Sciatic nerve (tissue), 2 donors: Measurements from ENCODE around the gene AGAP1. TPM values are rescaled to one million over a fixed set of nuclear protein-coding genes. Genes with fewer than 3 reads are reported as not detected.

Source experiments
- ATAC-seq: fragments of 200-7000 bp; cut with Tn5 transposase; one replicate; pipeline ENCODE4 v1.9.1; 2020; ENCODE audit warnings: mild to moderate bottlenecking, moderate library complexity
- DNase-seq: peaks from one replicate; pipeline ENCODE4 v3.0.0-alpha.2; 2020; ENCODE audit warnings: low spot score
- intact Hi-C: fragments of 100-400 bp; cut with DNase I; formaldehyde crosslinking; loops from one replicate; pipeline ENCODE4 v1.14.2; 2022
- total RNA-seq: library from RNA; stranded (reverse); fragmentation: NEBNext Ultra II Directional; extraction: Animal tissue kit (Norgen Biotek cat#: 25700); gene quantifications from one replicate; pipeline ENCODE4 v1.2.1, GENCODE V29; 2021
- donor health status: DM: no; HTN: no; CAD: no.
- donor health status: DM: no; HTN: no; CAD: no.

The AGAP1 gene
- total RNA-seq, 1 donor from 2014 or later, result 62.9 TPM

DNA sequence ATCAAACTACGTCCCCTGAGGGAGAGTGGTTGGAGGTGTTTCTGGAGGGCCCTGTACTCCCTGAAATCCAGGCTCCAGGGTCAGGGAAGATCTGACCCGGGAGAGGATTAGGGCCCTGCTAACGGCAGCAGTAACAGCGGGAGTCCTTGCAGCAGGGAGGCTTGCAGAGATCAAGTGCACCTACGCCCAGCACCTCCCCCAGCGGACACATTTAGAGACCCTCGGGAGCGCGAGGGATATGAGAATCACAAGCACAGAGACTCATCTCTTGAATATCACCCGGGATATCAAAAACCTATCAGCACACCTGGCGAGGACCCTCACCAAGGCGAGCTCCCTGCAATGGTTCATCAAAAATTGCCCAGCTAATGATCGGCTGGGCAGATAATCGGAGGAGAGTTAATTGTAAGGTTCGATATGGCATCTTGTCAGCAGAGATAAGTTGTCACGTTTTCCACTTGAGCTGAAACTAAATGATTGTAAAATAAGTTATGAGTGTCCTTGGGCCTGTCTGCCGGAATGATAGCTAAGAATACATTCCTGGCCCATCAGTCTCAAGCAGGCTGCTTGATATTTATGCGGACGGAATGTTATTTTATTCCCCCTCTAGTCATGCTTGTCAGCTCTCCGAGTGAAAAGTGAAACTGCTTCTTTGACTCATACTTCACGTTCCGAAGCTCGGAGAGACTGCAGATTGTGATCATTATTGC, 464.5 kb downstream of the AGAP1 start:
- DNase-seq, result peak; percentile 46
- no peak for ATAC-seq
- intact Hi-C loops, result no loop called here

DNA sequence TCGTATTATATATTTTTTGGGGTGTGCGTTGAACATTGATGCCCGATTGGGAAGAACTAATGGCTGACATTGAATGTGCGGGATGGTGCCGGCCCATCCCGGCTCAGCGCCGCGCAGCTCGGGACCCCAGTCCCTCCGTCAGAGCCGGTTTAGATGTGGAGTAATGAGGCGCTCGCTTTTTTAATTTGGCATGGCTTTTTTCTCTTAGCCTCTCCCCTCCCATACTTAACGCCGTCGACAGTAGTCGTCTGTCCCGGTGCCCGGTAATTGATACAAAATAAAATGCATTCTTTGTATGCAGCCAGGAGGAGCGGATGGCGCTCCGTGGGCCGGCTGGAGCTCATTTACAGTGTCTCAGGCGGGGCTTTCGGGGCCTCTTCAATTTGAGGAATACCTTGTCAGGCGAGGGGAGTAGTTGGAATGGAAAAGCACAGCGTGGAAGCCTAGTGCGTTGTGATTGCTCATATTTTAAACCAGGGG, 465.1 kb downstream of the AGAP1 start:
- ATAC-seq (no peak), DNase-seq (peak; percentile 25)
- intact Hi-C loops, result no loop called here

DNA sequence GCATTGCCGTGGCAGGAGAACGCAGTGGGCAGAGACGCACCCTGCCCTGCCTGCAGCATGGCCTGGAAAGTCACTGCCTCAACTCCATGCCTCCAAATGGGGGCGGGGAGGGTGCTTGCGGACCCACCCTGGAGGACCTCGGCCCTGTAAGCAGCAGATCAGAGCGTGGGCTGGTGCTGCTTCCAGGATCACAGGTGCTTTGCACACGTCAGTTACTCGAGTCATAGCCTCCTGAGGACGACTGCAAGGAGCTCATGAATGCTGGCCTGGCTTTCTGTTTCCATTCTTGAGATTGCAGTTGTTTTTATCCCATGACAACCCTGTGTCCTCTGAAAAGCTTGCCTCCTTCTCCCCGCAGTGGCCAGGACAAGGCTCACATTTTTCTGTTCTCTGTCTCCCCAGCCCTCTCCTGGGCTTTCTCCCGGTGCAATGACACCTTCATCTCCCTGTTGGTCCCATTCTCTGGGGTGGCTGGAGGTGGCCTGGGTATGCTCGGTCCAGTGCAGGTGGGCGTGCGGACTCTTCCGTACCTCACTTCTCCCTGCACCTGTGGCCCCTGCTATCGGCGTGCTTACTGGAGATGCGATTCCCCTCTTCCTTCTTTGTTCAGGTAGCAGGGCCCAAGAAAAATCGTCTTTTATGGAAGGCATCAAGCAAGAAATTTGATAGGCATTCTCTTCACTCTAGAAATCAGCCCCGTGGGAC, 466.3 kb downstream of the AGAP1 start:
- intact Hi-C loops, result no loop called here
- ATAC-seq, result no peak
- DNase-seq, result peak; percentile 25

DNA sequence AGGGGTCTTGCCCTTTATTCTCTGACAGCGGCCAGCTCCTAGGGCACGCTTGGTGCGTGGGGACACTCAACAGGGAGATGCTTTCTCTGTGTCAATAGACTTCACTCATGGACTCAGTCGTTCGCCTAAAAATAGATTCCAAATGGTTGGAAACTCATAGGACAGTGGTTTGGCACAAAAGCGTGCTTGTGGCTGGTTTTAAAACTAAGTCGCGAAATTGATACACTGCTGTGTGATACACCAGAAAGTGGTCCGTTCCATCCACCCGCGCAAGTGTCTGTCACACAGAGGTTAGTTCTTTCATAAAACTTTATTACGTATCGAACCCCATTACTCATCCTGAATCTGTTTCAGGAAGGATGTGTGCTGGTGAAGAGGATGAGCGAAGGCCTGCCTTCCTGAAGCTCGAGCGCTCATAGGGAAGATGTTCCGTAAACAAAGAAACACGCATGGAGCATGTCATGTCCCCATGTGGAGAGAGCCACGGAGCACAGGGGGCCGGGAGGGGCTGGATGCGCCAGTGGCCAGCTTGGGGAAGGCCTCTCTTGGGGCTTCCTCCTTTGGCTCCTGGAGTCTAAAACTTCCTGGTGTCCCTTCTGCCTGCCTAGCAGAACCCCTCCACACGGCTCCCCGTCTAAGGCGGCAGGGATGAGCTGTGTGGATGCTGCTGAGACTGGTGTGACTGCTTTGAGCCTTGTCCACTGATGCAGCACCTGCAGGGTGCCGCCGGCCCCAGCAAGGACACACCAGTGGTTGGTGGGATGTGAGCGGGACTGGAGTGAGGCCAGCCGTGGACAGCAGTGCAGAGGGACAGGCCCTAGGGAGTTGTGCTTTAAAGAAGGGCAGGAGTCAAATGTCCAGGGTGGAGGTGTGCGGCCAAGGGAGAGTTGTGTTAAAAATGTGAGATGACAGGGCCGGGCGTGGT, 467.1 kb downstream of the AGAP1 start:
- DNase-seq, result peak; percentile 41
- intact Hi-C loops, result no loop called here
- ATAC-seq, result no peak

DNA sequence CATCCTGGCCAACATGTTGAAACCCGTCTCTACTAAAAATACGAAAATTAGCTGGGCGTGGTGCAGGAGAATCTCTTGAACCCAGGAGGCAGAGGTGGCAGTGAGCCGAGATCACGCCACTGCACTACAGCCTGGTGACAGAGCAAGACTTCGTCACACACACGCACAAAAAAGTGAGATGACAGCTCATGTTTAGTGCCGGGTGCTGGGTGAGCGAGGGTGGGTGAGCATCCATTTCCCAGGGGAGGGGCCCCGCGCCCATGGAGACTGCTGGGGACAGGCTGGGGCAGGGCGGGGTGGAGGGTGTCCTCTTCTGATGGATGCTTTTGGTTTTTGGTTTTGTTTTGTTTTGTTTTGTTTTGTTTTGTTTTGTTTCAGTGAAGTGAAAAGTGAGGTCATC, 467.9 kb downstream of the AGAP1 start:
- DNase-seq (no peak), ATAC-seq (no peak)
- intact Hi-C loops, result no loop called here

DNA sequence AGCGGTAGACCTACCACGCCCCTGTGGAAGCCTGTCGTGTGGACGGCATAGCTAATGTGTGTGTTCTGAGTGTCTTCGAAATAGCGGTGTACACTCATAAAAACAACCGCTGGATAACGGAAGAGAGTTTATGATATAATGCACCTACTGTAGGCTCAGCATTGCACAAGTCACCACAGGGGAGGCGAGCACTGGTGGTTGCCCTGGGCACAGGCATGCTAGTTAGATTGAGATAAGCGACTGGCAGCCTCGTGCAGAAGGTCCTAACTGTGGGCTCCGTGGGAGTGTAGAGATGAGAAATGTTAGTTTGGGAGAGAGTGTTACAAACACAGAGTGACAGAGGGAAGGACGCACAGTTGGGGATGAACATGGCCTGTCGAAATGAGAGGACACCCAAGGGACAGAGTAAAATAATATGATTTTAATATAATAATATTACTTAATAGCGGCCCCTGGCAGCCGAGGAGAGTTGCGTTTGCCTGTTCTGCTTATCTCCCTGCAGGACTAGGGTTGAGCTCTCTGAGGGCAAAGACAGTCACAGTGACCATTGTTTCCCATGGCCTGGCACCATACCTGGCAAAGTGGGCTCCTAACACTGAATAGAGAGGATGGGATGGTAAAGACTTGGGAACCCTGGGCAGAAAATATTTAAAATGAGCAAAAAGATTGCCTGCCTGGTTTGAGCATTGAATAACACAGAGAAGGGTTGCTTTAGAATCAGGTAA, 470.2 kb downstream of the AGAP1 start:
- peak; percentile 33 for DNase-seq
- ATAC-seq, result no peak
- intact Hi-C loops, result no loop called here

DNA sequence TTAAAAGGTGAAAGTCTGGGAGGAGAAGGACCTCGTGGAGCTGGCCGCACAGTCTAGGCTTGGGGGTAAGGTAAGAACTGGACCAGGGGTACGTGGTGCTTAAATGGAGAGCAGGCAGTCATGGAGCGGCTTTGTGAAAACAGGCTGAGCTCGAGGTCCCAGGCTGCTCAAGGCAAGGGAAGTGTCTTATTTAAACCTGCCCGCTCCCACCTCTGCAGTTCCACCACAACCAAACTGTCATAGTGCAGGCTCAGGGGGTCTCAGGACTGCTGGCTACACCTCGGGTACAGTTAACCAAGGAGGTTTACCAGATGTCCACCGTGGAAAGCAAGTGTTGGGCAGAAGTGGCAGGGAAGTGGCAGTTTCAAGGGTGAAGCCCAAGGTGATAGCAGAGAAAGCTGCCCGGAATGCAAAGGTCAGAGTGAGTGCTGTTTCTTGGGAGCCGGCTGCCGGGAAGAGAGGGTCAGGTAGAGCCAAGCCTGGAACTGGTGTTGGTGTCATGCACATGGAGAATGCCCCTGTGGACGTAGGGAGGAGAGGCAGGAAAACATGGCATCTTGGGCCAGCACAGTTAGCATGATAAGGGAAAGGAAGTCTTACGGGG, 471.0 kb downstream of the AGAP1 start:
- ATAC-seq (no peak), DNase-seq (peak; percentile 28)
- intact Hi-C loops, result no loop called here

DNA sequence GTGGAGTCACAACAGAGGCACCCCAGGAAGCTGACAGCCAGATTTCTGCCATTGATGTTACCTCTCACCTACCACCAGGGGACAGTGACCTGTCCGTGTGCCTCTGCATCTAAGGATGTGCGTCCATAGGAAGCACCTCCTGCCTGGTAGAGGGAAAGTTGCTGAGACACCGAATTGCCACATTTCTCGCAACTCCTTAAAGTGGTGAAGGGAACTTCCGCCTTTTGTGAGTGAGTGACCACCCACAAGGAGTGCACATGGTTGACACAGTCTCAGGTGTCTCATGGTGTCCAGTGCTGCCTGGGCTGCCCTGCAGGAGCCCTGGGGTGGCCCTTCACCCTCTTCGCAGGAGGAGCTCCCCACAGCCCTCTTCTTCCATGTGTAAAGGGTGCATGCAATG, 472.6 kb downstream of the AGAP1 start:
- ATAC-seq (no peak), DNase-seq (peak; percentile 15)
- intact Hi-C loops, result no loop called here

DNA sequence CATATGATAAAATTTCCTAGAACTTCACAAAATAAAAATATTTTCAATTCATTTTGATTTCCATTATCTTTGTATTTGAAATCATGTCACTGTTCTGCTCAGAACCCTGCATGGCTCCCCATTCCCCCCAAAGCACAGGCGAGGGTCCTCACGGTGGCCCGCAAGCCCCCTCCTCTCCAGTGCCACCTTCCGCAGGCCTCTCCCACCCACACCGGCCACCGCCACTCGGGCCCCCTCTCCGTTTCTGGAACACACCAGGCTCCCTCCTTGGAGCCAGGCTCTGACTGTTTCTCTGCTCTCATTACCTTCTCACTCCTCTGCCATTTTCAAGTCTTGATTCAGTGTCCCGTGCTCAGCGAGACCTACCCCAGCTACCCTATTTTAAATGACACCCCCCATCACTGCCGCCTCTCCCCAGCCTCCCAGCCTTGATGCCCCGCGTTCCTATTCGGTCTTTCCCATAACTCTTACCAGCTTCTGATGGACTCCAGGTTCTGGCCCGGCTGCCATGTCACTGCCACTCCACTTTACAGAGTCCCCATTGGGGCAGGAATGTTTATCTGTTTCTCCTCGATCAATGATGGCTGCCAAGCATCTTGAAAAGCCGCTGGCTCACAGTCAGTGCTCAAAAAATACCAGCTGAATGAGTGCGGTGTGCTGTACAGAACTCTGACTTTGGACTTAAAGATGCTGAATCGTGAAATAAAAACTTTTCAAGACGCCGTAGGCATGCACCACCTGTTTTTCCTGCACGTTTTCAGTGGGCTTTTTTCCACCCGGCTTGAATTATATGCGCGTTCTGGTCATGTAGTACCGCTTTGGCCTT, 473.3 kb downstream of the AGAP1 start:
- intact Hi-C loops, result no loop called here
- peak; percentile 37 for DNase-seq
- no peak for ATAC-seq

DNA sequence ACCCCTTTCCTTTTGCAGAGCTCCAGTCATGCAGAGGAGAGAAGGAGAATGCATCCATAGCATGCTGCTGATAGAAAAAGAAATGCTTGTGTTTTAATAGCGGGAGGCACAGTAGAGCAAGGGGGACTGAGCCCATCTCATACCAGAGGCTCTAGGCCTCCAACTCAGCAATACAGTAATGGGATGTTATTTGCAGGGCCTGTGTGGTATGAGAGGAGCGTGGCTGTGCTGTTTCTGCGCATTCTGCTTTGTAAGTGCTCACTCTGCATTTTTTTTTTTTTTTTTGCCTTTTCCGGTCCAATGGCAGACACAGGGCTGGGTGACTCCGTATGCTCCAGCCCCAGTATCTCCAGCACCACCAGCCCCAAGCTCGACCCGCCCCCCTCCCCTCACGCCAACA, 474.3 kb downstream of the AGAP1 start:
- intact Hi-C loops, result no loop called here
- no peak for ATAC-seq
- no peak for DNase-seq

DNA sequence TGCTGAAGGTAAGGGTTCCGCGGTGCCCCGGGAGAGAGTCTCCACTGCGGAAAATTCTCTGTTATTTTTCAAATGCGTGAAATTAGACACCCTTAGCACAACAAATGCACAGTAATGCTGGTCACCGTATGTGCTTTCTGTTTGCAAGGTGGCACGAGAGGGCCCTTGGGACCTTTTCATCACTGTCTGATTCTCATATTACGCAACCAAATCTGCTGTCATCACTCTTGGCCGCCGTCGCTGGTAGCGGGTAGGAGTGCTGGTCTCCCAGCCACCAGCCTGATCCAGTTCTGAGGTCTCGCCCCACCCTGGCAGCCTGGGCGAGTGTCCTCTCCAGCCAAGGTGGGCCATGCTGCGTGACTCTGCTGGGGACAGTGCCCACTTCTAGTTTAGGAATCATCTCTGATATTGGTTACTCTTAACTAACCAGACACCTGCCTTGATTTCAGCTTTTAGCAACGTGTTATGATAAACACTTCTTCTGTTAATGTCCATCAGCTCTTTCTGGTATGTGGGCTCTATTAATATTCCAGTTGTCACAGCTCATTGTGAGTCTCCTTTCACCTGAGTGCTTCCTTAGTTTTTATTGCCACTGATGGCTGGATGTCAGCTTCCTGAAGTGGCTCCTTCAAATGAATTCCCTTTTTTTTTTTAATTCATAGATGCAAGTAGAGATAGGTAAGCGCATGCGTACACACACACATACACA, 474.9 kb downstream of the AGAP1 start:
- ATAC-seq (no peak), DNase-seq (peak; percentile 33)
- intact Hi-C loops, result no loop called here

DNA sequence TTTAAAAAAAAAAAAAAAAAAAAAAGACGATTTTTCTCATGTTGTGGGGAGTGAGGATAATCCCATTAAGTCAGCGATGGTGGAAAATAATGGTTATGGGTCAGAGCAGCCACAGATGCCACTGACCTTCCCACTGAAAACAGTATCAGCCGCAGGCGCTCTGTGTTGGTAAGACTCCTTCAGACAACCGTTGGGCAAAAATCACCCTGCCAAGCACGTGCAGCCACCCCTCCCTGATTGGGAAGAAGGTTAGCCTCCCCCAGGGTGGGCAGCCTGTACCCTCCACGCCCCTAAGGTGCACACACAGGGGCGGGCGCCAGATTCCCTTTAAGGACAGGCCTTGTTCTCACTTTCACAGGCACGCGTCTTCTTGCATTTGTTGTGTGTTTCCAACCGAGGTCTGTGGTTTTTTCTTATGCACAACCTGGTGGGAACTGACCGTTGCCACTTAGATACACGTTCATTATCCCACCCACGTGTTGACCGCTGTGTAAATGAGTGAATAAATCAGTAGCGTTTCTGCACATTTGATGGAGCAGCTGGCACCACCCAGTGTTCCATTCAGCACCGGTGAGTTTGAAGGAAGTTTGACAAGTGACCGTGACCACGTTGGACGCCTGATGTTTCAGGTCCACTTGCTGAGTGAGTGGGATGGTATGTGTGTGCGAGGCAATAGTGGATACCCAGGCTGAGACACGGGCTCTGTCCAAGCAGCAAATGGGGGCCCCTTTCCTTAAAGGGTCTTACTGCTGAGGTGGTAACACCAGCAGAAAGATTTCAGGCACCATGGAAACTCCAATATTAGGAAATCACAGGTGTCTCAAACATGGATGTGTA, 476.6 kb downstream of the AGAP1 start:
- intact Hi-C loops, result no loop called here
- ATAC-seq (no peak), DNase-seq (peak; percentile 51)

DNA sequence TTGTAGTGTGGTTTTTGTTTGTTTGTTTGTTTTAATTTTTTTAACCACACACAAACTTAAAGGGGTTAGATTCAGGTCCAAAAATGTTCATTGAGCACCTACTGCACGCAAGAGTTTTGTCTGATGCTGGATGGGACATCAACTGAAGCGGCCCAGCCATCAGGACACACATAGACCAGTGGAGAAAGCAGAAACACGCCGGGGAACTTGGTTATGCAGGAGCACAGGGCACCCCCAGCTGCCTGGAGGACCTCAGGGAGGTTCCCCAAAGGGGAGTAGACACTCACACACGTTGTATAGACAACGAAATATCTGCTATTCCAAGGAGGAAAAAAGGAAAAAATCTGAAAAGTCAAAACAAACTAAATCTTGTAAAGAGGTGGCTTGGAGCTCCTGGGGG, 482.7 kb downstream of the AGAP1 start:
- no peak for ATAC-seq
- peak; percentile 44 for DNase-seq
- intact Hi-C loops, result no loop called here

DNA sequence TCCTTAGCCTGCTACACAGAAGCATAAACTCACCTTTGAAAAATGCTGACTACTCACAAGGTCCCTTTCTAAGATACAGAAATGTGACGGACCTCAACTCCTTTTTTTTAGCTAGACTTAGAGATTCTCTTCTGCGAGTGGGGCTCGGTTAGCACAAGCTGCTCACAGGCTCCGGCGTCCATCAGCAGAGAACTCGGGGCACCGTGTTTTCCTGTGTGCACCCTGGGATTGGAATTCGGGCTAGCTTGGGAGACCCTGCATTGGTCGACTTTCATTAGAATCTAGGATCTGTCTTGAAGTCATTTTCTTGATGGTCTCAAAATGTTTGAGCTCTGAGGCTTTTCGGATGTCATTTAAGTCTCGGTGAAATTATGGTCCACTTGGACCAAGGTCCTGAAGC, 483.1 kb downstream of the AGAP1 start:
- no peak for DNase-seq
- intact Hi-C loops, result no loop called here

DNA sequence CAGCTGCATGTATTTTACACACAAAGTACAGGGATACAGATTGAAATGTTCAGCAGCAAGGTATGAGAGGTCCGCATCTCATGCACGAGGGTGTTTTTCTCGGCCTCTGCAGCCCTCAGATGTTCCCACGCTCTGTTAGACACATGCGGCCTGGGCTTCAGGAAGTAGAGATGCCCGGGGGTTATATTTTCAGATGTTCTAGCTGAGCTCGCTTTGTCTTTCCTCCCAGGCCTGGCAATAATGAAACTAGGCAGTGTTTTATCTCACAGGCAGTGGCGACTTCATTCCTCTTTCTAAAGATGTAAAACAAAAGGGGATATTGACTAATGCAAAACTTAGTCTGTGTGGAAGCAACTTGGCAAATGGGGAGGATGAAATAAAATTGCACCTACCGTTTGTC, 483.6 kb downstream of the AGAP1 start:
- DNase-seq, result no peak
- intact Hi-C loops, result no loop called here
- ATAC-seq, result no peak

More for the DNA sequence above, 483.1 kb downstream of the AGAP1 start:
- no peak for ATAC-seq

DNA sequence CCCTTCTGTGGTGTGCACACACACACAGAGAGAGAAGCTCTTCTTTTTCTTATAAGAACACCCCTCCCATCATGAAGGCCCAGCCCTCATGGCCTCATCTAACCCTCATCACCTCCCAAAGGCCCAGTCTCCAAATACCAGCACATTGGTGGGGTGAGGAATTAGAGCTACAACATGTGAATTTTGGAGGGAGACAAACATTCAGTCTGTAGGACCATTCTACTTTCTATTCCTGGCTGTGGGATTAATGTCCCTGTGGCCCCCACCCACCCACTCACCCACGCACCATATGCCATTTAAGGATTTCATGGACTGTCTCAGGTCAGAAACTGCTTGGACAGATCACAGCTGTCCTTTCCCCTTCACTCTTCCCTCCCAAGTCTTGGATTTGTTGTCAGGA, 484.2 kb downstream of the AGAP1 start:
- no peak for ATAC-seq
- intact Hi-C loops, result no loop called here
- DNase-seq, result no peak
